ENCODE results near the gene TUB. TPM values are rescaled to one million over a fixed set of nuclear protein-coding genes. Genes with fewer than 3 reads are reported as not detected.

The TUB gene
- total RNA-seq, 2 donors from 2014 or later, result 2.9 to 8.6 TPM

- Histone ChIP-seq H3K27me3 (no peaks in the 10 kb centered on the region), H3K27ac (no peak overlapping the region), H3K4me3 (no peak overlapping the region), H3K4me1 (no peaks in the 10 kb centered on the region), H3K9me3 (no peaks in the 10 kb centered on the region), H3K36me3 (replicated peaks in 1 of 2; ENCODE audit: insufficient read depth in 1 of 2, low read depth in 2 of 2) (no peaks in the 10 kb centered on the region)
- intact Hi-C loops (cut with DNase I), result no loop called here
- no peak for TF ChIP-seq POLR2A (IDR thresholded peaks at IDR 0.05)
- peak in 1 of 7 experiments; percentile 14 for TF ChIP-seq CTCF (IDR thresholded peaks at IDR 0.05)
- ATAC-seq (no peak), DNase-seq (no peak)
- WGBS, 2 donors, result 81 to 100% methylated on average over 1 to 4 of the region's 4 CpGs
Observed at GRCh38 chr11:8087185-8087584, 6.2 kb downstream of the TUB start.

DNA sequence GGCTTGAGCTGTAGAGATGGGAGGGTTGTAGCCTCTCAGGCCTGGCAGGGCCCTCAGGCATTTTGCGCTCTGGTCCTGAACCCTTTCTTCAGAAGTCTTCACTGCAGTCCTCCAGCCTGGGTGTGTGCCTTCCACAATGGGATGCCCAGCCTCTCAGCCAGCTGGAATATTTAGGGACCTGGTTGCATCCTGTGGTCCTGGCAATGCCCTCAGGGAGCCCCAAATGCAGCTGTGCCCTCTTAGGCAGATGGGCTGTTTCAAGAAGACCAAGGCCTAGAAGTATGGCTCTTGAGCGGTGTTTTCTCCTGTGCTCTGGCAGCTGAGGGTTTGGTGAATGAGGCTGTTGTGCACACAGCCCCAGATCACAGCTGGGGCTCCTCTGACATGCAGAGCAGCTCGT is 6.7 kb downstream of the TUB start:
- intact Hi-C loops (cut with DNase I), result no loop called here
- Histone ChIP-seq H3K36me3 (replicated peaks in 1 of 2; ENCODE audit: insufficient read depth in 1 of 2, low read depth in 2 of 2) (no peaks in the 10 kb centered on the region), H3K9me3 (no peaks in the 10 kb centered on the region), H3K27ac (no peak overlapping the region), H3K4me3 (no peak overlapping the region), H3K27me3 (no peaks in the 10 kb centered on the region), H3K4me1 (no peaks in the 10 kb centered on the region)
- ATAC-seq, result no peak
- WGBS, 2 donors, result 65 to 79% methylated on average over 2 to 3 of the region's 3 CpGs
- no peak for DNase-seq
- TF ChIP-seq CTCF (IDR thresholded peaks at IDR 0.05), result no peak
- no peak for TF ChIP-seq POLR2A (IDR thresholded peaks at IDR 0.05)

DNA sequence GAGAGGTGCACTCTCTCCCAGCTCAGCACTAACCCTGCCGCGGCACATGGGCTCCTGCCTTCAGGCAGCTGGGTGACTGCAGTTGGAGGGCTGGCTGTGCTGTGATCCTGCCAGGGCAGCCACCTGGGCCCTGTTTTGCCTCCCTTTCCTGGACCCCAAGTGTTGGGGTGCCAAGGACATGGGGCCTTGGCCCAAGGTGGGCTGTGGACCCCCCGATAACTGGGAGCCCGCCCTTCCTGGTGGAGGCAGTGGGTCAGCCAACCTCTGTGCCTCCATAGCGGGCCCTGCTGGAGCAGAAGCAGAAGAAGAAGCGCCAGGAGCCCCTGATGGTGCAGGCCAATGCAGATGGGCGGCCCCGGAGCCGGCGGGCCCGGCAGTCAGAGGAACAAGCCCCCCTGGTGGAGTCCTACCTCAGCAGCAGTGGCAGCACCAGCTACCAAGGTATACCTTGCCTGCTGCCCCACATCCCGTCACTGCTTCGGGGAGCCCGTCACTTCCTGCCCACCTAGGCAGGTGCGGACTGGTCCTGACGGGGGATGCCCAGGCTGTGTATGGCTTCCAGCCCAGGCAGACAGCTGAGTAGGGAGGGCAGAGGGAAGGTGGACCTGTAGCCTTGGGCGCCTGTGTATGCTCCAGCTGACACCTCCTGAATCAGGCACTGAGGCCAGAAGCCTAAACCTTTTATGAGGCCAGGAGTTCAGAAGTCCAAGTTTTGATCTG is 8.9 kb downstream of the TUB start:
- no peak for TF ChIP-seq CTCF (IDR thresholded peaks at IDR 0.05)
- no peak for TF ChIP-seq POLR2A (IDR thresholded peaks at IDR 0.05)
- DNase-seq (no peak), ATAC-seq (no peak)
- Histone ChIP-seq H3K9me3 (no peaks in the 10 kb centered on the region), H3K4me3 (no peak overlapping the region), H3K27ac (no peak overlapping the region), H3K36me3 (replicated peaks in 1 of 2; ENCODE audit: insufficient read depth in 1 of 2, low read depth in 2 of 2) (no peaks in the 10 kb centered on the region), H3K4me1 (no peaks in the 10 kb centered on the region), H3K27me3 (no peaks in the 10 kb centered on the region)
- intact Hi-C loops (cut with DNase I), result loop anchor here (5.0 kb wide), 1 partner anchor 53 kb away; no protein-coding TSS in a partner anchor
- WGBS, 2 donors, result 86 to 89% methylated on average over 11 to 17 of the region's 17 CpGs

DNA sequence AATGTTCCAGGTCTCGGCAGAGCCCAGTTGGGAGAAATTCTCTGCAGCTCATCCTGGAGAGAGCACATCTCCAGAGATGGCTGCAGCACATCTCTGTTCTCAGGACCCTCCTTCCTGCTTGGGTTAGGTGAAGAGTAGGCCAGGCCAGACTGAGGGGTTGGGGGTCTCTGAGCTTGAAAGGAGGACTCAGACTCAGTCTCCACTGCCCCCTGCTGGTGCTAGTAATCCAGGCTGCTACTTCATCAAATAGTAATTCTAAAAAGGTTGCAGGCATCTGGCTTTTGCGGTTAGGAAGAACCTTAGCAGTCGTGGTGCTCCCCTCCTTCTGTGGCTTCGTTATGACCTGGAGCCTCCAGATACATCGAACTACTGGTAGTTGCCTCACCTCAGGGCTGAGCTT is 9.7 kb downstream of the TUB start:
- WGBS, 2 donors, result 34 to 41% methylated on average over 5 of the region's 5 CpGs
- DNase-seq (peak in 3 of 4 donors; percentile 22 to 54 (median 40)), ATAC-seq (no peak)
- Histone ChIP-seq H3K9me3 (no peaks in the 10 kb centered on the region), H3K4me1 (no peaks in the 10 kb centered on the region), H3K36me3 (replicated peaks in 1 of 2; ENCODE audit: insufficient read depth in 1 of 2, low read depth in 2 of 2) (no peaks in the 10 kb centered on the region), H3K27ac (no peak overlapping the region), H3K4me3 (no peak overlapping the region), H3K27me3 (no peaks in the 10 kb centered on the region)
- intact Hi-C loops (cut with DNase I), result loop anchor here (5.0 kb wide), 1 partner anchor 53 kb away; no protein-coding TSS in a partner anchor
- TF ChIP-seq CTCF (IDR thresholded peaks at IDR 0.05) (peak; percentile 28 to 42 (median 31)), POLR2A (IDR thresholded peaks at IDR 0.05) (no peak)

DNA sequence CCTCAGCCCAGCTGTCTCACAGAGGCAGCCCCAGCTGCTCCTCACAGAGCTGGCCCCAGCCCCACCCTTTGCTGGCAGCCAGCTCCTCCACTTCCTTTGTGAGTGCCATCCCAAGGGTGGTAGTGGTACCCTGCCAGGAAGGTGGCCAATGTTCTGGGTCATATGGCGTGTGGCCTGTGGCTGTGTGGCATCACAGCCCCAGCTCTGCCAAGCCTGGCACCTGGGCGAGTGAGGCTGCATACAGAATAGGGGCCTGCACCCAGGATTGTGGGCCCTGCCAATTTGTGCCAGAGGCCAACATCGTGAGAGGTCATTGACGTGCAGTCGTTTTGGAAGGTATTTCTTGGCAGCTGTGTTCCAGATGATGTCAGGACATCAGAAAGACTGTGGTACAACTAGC is 10.7 kb downstream of the TUB start:
- Histone ChIP-seq H3K4me1 (no peaks in the 10 kb centered on the region), H3K9me3 (no peaks in the 10 kb centered on the region), H3K27me3 (no peaks in the 10 kb centered on the region), H3K4me3 (no peak overlapping the region), H3K36me3 (replicated peaks in 1 of 2; ENCODE audit: insufficient read depth in 1 of 2, low read depth in 2 of 2) (no peaks in the 10 kb centered on the region), H3K27ac (no peak overlapping the region)
- peak in 1 of 4 donors; percentile 6 for DNase-seq
- TF ChIP-seq POLR2A (IDR thresholded peaks at IDR 0.05) (no peak), CTCF (IDR thresholded peaks at IDR 0.05) (no peak)
- 72 to 77% methylated on average over 5 of the region's 5 CpGs for WGBS, 2 donors
- no peak for ATAC-seq
- intact Hi-C loops (cut with DNase I), result loop anchor here (5.0 kb wide), 1 partner anchor 54 kb away; no protein-coding TSS in a partner anchor

Data from body of pancreas (tissue), 4 donors.